ENCODE measurements around the gene ATAD3A.
"Not testable (repeated sequence)": the region's sequence is repeated elsewhere in the genome, so short reads cannot be mapped to it uniquely, and the experiment has no call there.

Gene ATAD3A

GRCh38 chr1:1540818-1541628 is 29.1 kb downstream of the ATAD3A start:
- DNase-seq = peak; percentile 32

- DNase-seq = no peak
Observed at GRCh38 chr1:1541956-1542765, 30.2 kb downstream of the ATAD3A start.

GRCh38 chr1:1542766-1543705 is 31.1 kb downstream of the ATAD3A start:
- DNase-seq = no peak

- DNase-seq = no peak
Observed at GRCh38 chr1:1543706-1544099, 31.7 kb downstream of the ATAD3A start.

- no peak for DNase-seq
Observed at GRCh38 chr1:1544544-1544943, 32.6 kb downstream of the ATAD3A start.

GRCh38 chr1:1545946-1546737 is 34.2 kb downstream of the ATAD3A start:
- DNase-seq = no peak

- no peak for DNase-seq
Observed at GRCh38 chr1:1547011-1547410, 35.0 kb downstream of the ATAD3A start.

GRCh38 chr1:1547476-1547875 is 35.5 kb downstream of the ATAD3A start:
- DNase-seq = no peak

GRCh38 chr1:1548591-1548990 is 36.6 kb downstream of the ATAD3A start:
- DNase-seq = no peak

GRCh38 chr1:1550087-1550486 is 38.1 kb downstream of the ATAD3A start:
- DNase-seq = no peak

- no peak for DNase-seq
Observed at GRCh38 chr1:1550591-1551432, 38.9 kb downstream of the ATAD3A start.

- no peak for DNase-seq
Observed at GRCh38 chr1:1551524-1552262, 39.7 kb downstream of the ATAD3A start.

- DNase-seq = no peak
Observed at GRCh38 chr1:1552263-1552639, 40.3 kb downstream of the ATAD3A start.

- no peak for DNase-seq
Observed at GRCh38 chr1:1553821-1554494, 42.0 kb downstream of the ATAD3A start.

- no peak for DNase-seq
Observed at GRCh38 chr1:1554550-1554925, 42.6 kb downstream of the ATAD3A start.

GRCh38 chr1:1554926-1555915 is 43.3 kb downstream of the ATAD3A start:
- DNase-seq = no peak

- DNase-seq = no peak
Observed at GRCh38 chr1:1556505-1556904, 44.5 kb downstream of the ATAD3A start.

- DNase-seq = not testable (repeated sequence)
Observed at GRCh38 chr1:1556961-1557360, 45.0 kb downstream of the ATAD3A start.

GRCh38 chr1:1557688-1558087 is 45.7 kb downstream of the ATAD3A start:
- not testable (repeated sequence) for DNase-seq
